GM23338 (cell line): Measurements from ENCODE around the gene LRP1B. TPM values are rescaled to one million over a fixed set of nuclear protein-coding genes. Genes with fewer than 3 reads are reported as not detected.

Experiments used
- ATAC-seq: fragments of 200-7000 bp; cut with Tn5 transposase; 3 replicates; pipeline ENCODE4 v1.9.1; 2020
- DNase-seq: peaks from one replicate; pipeline ENCODE4 v3.0.0-alpha.2; 2015; ENCODE audit warnings: low spot score
- H2AFZ ChIP-seq: fragments of 200-600 bp; sonication (generic); 2 replicates; pipeline ENCODE4 v1.8.0; 2016; ENCODE audit warnings: antibody characterized with exemption, mild to moderate bottlenecking, moderate library complexity
- H3F3A ChIP-seq: fragments of 200-600 bp; sonication (generic); replicated peaks from 2 replicates; pipeline ENCODE4 v1.8.0; 2017; ENCODE audit warnings: antibody characterized with exemption, mixed run types, low read depth
- H3K27ac ChIP-seq: fragments of 200-600 bp; sonication (generic); 2 replicates; pipeline ENCODE4 v1.6.1; 2016; ENCODE audit warnings: low read depth
- H3K27me3 ChIP-seq: fragments of 200-600 bp; sonication (generic); 2 replicates; pipeline ENCODE4 v1.8.0; 2016; ENCODE audit warnings: mild to moderate bottlenecking, mixed run types, moderate library complexity; ENCODE audit not compliant: insufficient read depth
- H3K36me3 ChIP-seq: fragments of 200-600 bp; sonication (generic); 2 replicates; pipeline ENCODE4 v1.8.0; 2016; ENCODE audit warnings: mild to moderate bottlenecking; ENCODE audit not compliant: insufficient read depth
- H3K4me1 ChIP-seq: fragments of 200-600 bp; sonication (generic); 2 replicates; pipeline ENCODE4 v1.8.0; 2016; ENCODE audit warnings: mild to moderate bottlenecking, moderate library complexity; ENCODE audit not compliant: insufficient read depth
- H3K4me2 ChIP-seq: fragments of 200-600 bp; sonication (generic); 2 replicates; pipeline ENCODE4 v1.7.1; 2017; ENCODE audit warnings: mixed run types
- H3K4me3 ChIP-seq: fragments of 200-600 bp; sonication (generic); 2 replicates; pipeline ENCODE4 v1.6.1; 2016; ENCODE audit warnings: mixed run types
- H3K79me2 ChIP-seq: fragments of 200-600 bp; sonication (generic); replicated peaks from 2 replicates; pipeline ENCODE4 v1.8.0; 2017; ENCODE audit warnings: mild to moderate bottlenecking; ENCODE audit not compliant: insufficient read depth
- H3K9me2 ChIP-seq: fragments of 200-600 bp; sonication (generic); 2 replicates; pipeline ENCODE4 v1.8.0; 2017; ENCODE audit not compliant: insufficient read depth
- H4K20me1 ChIP-seq: fragments of 200-600 bp; sonication (generic); replicated peaks from 2 replicates; pipeline ENCODE4 v1.8.0; 2017; ENCODE audit warnings: mild to moderate bottlenecking; ENCODE audit not compliant: insufficient read depth
- H3K27ac Mint-ChIP-seq: 2 replicates; pipeline ENCODE4 v1.8.0; 2020; ENCODE audit warnings: inconsistent platforms, mild to moderate bottlenecking, moderate library complexity, mixed read lengths
- H3K27me3 Mint-ChIP-seq: 3 replicates; pipeline ENCODE4 v1.8.0; 2022; ENCODE audit warnings: low read depth, mild to moderate bottlenecking, moderate library complexity, mixed read lengths, inconsistent platforms; ENCODE audit not compliant: insufficient read depth, poor library complexity
- H3K36me3 Mint-ChIP-seq: 3 replicates; pipeline ENCODE4 v1.8.0; 2021; ENCODE audit warnings: low read depth, mild to moderate bottlenecking, inconsistent platforms, moderate library complexity, mixed read lengths
- H3K4me1 Mint-ChIP-seq: 3 replicates; pipeline ENCODE4 v1.8.0; 2020; ENCODE audit warnings: mild to moderate bottlenecking, inconsistent platforms, mixed read lengths
- H3K4me3 Mint-ChIP-seq: 3 replicates; pipeline ENCODE4 v1.8.0; 2021; ENCODE audit warnings: moderate library complexity, mild to moderate bottlenecking, inconsistent platforms, mixed read lengths
- H3K9me3 Mint-ChIP-seq: 3 replicates; pipeline ENCODE4 v1.8.0; 2020; ENCODE audit warnings: moderate library complexity, mild to moderate bottlenecking, inconsistent platforms, mixed read lengths
- CREB1 ChIP-seq: fragments of 250-450 bp; sonication (Bioruptor Pico); IDR thresholded peaks from 2 replicates; pipeline ENCODE4 v1.5.0; 2020; ENCODE audit warnings: low read depth, mild to moderate bottlenecking, moderate library complexity
- EZH2 ChIP-seq: fragments of 200-600 bp; sonication (generic); IDR thresholded peaks from one replicate; pipeline ENCODE4 v1.8.0; 2017; ENCODE audit warnings: antibody characterized with exemption, mild to moderate bottlenecking, low read depth; ENCODE audit not compliant: unreplicated experiment
- EZH2phosphoT487 ChIP-seq: fragments of 200-600 bp; sonication (generic); IDR thresholded peaks from one replicate; pipeline ENCODE4 v1.8.1; 2018; ENCODE audit warnings: antibody characterized with exemption; ENCODE audit not compliant: unreplicated experiment
- JUNB ChIP-seq: IDR thresholded peaks from one replicate; pipeline ENCODE4 v1.6.1; 2016; ENCODE audit warnings: antibody characterized with exemption; ENCODE audit not compliant: unreplicated experiment
- NANOG ChIP-seq: IDR thresholded peaks from 2 replicates; pipeline ENCODE4 v1.6.1; 2016; ENCODE audit warnings: antibody characterized with exemption, borderline replicate concordance
- POLR2AphosphoS5 ChIP-seq: IDR thresholded peaks from 2 replicates; pipeline ENCODE4 v1.6.1; 2016; ENCODE audit warnings: antibody characterized with exemption, low read depth
- STAT1 ChIP-seq: IDR thresholded peaks from one replicate; pipeline ENCODE4 v1.6.1; 2016; ENCODE audit warnings: antibody characterized with exemption; ENCODE audit not compliant: unreplicated experiment
- ZNF114 ChIP-seq: fragments of 250-450 bp; sonication (Bioruptor Pico); IDR thresholded peaks from 2 replicates; pipeline ENCODE4 v1.5.0; 2020; ENCODE audit warnings: mild to moderate bottlenecking, moderate library complexity
- ZNF331 ChIP-seq: fragments of 250-450 bp; sonication (Bioruptor Pico); IDR thresholded peaks from 2 replicates; pipeline ENCODE4 v1.5.0; 2020; ENCODE audit warnings: low read depth, mild to moderate bottlenecking, moderate library complexity
- polyA plus RNA-seq: library from polyadenylated mRNA; unstranded; fragments of >200 nt; fragmentation: Nextera tagmentation; extraction: Ambion mirVana; gene quantifications from 2 replicates; pipeline ENCODE4 v1.2.1, GENCODE V29; 2016
- total RNA-seq: library from RNA; depleted of rRNA; stranded (reverse); fragments of >200 nt; shearing (Covaris generic); gene quantifications from 2 replicates; pipeline ENCODE4 v1.2.3, GENCODE V29; 2014
- TF ChIP-seq, protein P1 (sequence below): IDR thresholded peaks from 2 replicates; pipeline ENCODE4 v1.6.1; 2016; ENCODE audit warnings: antibody characterized with exemption
- TF ChIP-seq, protein P2 (sequence below), 2 experiments: fragments of 200-600 bp in 1 of 2; sonication (generic) in 1 of 2; conservative IDR thresholded peaks; 2 replicates each; pipeline versions ENCODE4 v1.5.1 to v1.6.1; 2016 to 2017; ENCODE audit warnings: antibody characterized with exemption in 2 of 2, low read depth in 2 of 2, mild to moderate bottlenecking in 2 of 2, moderate library complexity in 1 of 2
- TF ChIP-seq, protein P3 (sequence below): fragments of 250-450 bp; sonication (Bioruptor Pico); IDR thresholded peaks from 2 replicates; pipeline ENCODE4 v1.5.0; 2020; ENCODE audit warnings: mild to moderate bottlenecking, moderate library complexity
- TF ChIP-seq, protein P4 (sequence below): IDR thresholded peaks from one replicate; pipeline ENCODE4 v1.6.1; 2018; ENCODE audit warnings: antibody characterized with exemption; ENCODE audit not compliant: unreplicated experiment

The LRP1B gene
- total and polyA plus RNA-seq, 2 experiments from 2014 or later, result 0.15 to 0.97 TPM

DNA sequence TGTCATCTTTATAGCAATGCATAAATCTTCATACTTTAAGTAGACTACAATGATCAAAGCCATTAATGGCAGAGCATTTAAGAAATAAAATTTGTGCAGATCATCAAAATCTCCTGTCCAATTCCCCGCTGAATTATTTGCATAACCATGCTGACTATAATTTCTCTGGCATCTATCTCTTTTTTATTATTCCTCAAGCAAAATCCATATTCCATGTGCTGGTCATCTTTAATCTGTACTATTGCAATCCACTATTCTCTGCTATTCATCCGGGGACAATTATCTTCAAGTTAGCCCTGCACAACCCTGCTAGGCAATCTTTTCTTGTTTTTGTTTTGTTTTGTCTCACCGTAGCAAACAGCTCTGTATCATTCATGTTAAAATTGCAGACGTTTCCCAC, 1881.0 kb downstream of the LRP1B start:
- Histone ChIP-seq H3K36me3 (no peaks in the 10 kb centered on the region), H3K4me2 (no peak overlapping the region), H3F3A (no peaks in the 10 kb centered on the region), H3K27ac (no peak overlapping the region), H3K9me2 (no peaks in the 10 kb centered on the region), H2AFZ (no peak overlapping the region), H3K27me3 (no peaks in the 10 kb centered on the region), H4K20me1 (no peaks in the 10 kb centered on the region), H3K4me3 (no peak overlapping the region), H3K4me1 (no peaks in the 10 kb centered on the region), H3K79me2 (no peaks in the 10 kb centered on the region)
- ATAC-seq (no peak), DNase-seq (no peak)
- no peaks in the 10 kb centered on the region for H3K36me3 Mint-ChIP-seq
- TF ChIP-seq EZH2 (no peak), STAT1 (no peak), ZNF331 (CRISPR knock-in tag) (no peak), NANOG (no peak), JUNB (no peak), EZH2phosphoT487 (no peak), ZNF114 (CRISPR knock-in tag) (no peak), CREB1 (CRISPR knock-in tag) (no peak), POLR2AphosphoS5 (no peak)
- TF ChIP-seq, protein P1, sequence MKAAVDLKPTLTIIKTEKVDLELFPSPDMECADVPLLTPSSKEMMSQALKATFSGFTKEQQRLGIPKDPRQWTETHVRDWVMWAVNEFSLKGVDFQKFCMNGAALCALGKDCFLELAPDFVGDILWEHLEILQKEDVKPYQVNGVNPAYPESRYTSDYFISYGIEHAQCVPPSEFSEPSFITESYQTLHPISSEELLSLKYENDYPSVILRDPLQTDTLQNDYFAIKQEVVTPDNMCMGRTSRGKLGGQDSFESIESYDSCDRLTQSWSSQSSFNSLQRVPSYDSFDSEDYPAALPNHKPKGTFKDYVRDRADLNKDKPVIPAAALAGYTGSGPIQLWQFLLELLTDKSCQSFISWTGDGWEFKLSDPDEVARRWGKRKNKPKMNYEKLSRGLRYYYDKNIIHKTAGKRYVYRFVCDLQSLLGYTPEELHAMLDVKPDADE, result no peak
- TF ChIP-seq, protein P2, sequence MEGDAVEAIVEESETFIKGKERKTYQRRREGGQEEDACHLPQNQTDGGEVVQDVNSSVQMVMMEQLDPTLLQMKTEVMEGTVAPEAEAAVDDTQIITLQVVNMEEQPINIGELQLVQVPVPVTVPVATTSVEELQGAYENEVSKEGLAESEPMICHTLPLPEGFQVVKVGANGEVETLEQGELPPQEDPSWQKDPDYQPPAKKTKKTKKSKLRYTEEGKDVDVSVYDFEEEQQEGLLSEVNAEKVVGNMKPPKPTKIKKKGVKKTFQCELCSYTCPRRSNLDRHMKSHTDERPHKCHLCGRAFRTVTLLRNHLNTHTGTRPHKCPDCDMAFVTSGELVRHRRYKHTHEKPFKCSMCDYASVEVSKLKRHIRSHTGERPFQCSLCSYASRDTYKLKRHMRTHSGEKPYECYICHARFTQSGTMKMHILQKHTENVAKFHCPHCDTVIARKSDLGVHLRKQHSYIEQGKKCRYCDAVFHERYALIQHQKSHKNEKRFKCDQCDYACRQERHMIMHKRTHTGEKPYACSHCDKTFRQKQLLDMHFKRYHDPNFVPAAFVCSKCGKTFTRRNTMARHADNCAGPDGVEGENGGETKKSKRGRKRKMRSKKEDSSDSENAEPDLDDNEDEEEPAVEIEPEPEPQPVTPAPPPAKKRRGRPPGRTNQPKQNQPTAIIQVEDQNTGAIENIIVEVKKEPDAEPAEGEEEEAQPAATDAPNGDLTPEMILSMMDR (conservative IDR thresholded peaks at IDR 0.05; ENCODE audit: low read depth in 2 of 2), result no peak
- TF ChIP-seq, protein P3, sequence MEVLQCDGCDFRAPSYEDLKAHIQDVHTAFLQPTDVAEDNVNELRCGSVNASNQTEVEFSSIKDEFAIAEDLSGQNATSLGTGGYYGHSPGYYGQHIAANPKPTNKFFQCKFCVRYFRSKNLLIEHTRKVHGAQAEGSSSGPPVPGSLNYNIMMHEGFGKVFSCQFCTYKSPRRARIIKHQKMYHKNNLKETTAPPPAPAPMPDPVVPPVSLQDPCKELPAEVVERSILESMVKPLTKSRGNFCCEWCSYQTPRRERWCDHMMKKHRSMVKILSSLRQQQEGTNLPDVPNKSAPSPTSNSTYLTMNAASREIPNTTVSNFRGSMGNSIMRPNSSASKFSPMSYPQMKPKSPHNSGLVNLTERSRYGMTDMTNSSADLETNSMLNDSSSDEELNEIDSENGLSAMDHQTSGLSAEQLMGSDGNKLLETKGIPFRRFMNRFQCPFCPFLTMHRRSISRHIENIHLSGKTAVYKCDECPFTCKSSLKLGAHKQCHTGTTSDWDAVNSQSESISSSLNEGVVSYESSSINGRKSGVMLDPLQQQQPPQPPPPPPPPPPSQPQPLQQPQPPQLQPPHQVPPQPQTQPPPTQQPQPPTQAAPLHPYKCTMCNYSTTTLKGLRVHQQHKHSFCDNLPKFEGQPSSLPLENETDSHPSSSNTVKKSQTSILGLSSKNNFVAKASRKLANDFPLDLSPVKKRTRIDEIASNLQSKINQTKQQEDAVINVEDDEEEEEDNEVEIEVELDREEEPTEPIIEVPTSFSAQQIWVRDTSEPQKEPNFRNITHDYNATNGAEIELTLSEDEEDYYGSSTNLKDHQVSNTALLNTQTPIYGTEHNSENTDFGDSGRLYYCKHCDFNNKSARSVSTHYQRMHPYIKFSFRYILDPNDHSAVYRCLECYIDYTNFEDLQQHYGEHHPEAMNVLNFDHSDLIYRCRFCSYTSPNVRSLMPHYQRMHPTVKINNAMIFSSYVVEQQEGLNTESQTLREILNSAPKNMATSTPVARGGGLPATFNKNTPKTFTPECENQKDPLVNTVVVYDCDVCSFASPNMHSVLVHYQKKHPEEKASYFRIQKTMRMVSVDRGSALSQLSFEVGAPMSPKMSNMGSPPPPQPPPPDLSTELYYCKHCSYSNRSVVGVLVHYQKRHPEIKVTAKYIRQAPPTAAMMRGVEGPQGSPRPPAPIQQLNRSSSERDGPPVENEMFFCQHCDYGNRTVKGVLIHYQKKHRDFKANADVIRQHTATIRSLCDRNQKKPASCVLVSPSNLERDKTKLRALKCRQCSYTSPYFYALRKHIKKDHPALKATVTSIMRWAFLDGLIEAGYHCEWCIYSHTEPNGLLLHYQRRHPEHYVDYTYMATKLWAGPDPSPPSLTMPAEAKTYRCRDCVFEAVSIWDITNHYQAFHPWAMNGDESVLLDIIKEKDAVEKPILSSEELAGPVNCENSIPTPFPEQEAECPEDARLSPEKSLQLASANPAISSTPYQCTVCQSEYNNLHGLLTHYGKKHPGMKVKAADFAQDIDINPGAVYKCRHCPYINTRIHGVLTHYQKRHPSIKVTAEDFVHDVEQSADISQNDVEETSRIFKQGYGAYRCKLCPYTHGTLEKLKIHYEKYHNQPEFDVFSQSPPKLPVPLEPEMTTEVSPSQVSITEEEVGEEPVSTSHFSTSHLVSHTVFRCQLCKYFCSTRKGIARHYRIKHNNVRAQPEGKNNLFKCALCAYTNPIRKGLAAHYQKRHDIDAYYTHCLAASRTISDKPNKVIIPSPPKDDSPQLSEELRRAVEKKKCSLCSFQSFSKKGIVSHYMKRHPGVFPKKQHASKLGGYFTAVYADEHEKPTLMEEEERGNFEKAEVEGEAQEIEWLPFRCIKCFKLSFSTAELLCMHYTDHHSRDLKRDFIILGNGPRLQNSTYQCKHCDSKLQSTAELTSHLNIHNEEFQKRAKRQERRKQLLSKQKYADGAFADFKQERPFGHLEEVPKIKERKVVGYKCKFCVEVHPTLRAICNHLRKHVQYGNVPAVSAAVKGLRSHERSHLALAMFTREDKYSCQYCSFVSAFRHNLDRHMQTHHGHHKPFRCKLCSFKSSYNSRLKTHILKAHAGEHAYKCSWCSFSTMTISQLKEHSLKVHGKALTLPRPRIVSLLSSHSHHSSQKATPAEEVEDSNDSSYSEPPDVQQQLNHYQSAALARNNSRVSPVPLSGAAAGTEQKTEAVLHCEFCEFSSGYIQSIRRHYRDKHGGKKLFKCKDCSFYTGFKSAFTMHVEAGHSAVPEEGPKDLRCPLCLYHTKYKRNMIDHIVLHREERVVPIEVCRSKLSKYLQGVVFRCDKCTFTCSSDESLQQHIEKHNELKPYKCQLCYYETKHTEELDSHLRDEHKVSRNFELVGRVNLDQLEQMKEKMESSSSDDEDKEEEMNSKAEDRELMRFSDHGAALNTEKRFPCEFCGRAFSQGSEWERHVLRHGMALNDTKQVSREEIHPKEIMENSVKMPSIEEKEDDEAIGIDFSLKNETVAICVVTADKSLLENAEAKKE (CRISPR knock-in tag), result no peak
- TF ChIP-seq, protein P4, sequence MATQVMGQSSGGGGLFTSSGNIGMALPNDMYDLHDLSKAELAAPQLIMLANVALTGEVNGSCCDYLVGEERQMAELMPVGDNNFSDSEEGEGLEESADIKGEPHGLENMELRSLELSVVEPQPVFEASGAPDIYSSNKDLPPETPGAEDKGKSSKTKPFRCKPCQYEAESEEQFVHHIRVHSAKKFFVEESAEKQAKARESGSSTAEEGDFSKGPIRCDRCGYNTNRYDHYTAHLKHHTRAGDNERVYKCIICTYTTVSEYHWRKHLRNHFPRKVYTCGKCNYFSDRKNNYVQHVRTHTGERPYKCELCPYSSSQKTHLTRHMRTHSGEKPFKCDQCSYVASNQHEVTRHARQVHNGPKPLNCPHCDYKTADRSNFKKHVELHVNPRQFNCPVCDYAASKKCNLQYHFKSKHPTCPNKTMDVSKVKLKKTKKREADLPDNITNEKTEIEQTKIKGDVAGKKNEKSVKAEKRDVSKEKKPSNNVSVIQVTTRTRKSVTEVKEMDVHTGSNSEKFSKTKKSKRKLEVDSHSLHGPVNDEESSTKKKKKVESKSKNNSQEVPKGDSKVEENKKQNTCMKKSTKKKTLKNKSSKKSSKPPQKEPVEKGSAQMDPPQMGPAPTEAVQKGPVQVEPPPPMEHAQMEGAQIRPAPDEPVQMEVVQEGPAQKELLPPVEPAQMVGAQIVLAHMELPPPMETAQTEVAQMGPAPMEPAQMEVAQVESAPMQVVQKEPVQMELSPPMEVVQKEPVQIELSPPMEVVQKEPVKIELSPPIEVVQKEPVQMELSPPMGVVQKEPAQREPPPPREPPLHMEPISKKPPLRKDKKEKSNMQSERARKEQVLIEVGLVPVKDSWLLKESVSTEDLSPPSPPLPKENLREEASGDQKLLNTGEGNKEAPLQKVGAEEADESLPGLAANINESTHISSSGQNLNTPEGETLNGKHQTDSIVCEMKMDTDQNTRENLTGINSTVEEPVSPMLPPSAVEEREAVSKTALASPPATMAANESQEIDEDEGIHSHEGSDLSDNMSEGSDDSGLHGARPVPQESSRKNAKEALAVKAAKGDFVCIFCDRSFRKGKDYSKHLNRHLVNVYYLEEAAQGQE, result no peak
- H3K4me3 Mint-ChIP-seq, result no peak overlapping the region
- no peaks in the 10 kb centered on the region for H3K9me3 Mint-ChIP-seq
- H3K27me3 Mint-ChIP-seq, result no peaks in the 10 kb centered on the region
- H3K4me1 Mint-ChIP-seq, result peaks cover 2% of the 10 kb centered on the region; the same call in 2 of the 3 replicates
- H3K27ac Mint-ChIP-seq, result no peak overlapping the region
